ENCODE data around the gene APPL2.

APPL2 gene

GRCh38 chr12:105234197-105234596 is 1.8 kb downstream of the APPL2 start:
- peaks cover 66% of the 10 kb centered on the region for H3K4me1 Mint-ChIP-seq
- peak overlapping the region; percentile 48 for H3K27ac Mint-ChIP-seq

GRCh38 chr12:105233041-105233905 is 2.7 kb downstream of the APPL2 start:
- Mint-ChIP-seq H3K36me3 (peaks cover 6% of the 10 kb centered on the region), H3K4me1 (peaks cover 75% of the 10 kb centered on the region), H3K27me3 (no peaks in the 10 kb centered on the region), H3K9me3 (no peaks in the 10 kb centered on the region), H3K27ac (no peak overlapping the region), H3K4me3 (no peak overlapping the region)

More at GRCh38 chr12:105234197-105234596, 1.8 kb downstream of the APPL2 start:
- Mint-ChIP-seq H3K36me3 (peaks cover 1% of the 10 kb centered on the region), H3K27me3 (no peaks in the 10 kb centered on the region), H3K4me3 (peak overlapping the region; percentile 91), H3K9me3 (no peaks in the 10 kb centered on the region)

DNA sequence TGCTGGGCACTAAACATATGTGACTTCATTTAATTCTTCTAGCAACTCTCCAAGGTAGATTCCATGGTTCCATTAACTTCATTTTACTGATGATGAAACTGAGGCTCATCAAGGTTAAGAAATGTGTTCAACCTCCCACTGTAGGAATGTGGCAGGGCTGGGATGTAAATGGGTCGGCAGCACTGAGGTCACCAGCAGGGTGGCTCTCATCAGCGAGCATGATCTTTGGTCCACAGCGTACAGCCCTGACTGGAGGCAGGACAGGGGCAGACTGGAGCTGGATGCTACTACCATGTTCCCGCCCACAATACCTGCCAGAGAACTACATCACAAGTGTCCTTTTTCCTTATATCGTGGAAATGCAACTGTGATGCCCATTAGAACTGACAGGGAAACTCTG is 4.6 kb downstream of the APPL2 start:
- peaks cover 87% of the 10 kb centered on the region for H3K4me1 Mint-ChIP-seq
- no peaks in the 10 kb centered on the region for H3K27me3 Mint-ChIP-seq
- no peak overlapping the region for H3K4me3 Mint-ChIP-seq
- H3K27ac Mint-ChIP-seq: no peak overlapping the region
- H3K36me3 Mint-ChIP-seq: peaks cover 13% of the 10 kb centered on the region
- H3K9me3 Mint-ChIP-seq: no peaks in the 10 kb centered on the region

- Mint-ChIP-seq H3K27ac (no peak overlapping the region), H3K27me3 (no peaks in the 10 kb centered on the region)
These were observed 6.6 kb downstream of the APPL2 start for GRCh38 chr12:105229371-105229770.

GRCh38 chr12:105228966-105229365 is 7.0 kb downstream of the APPL2 start:
- H3K36me3 Mint-ChIP-seq: peaks cover 16% of the 10 kb centered on the region
- no peak overlapping the region for H3K27ac Mint-ChIP-seq
- peak overlapping the region; percentile 26 for H3K4me3 Mint-ChIP-seq

More at GRCh38 chr12:105229371-105229770, 6.6 kb downstream of the APPL2 start:
- Mint-ChIP-seq H3K4me1 (peaks cover 89% of the 10 kb centered on the region), H3K36me3 (peaks cover 16% of the 10 kb centered on the region), H3K4me3 (no peak overlapping the region), H3K9me3 (no peaks in the 10 kb centered on the region)

DNA sequence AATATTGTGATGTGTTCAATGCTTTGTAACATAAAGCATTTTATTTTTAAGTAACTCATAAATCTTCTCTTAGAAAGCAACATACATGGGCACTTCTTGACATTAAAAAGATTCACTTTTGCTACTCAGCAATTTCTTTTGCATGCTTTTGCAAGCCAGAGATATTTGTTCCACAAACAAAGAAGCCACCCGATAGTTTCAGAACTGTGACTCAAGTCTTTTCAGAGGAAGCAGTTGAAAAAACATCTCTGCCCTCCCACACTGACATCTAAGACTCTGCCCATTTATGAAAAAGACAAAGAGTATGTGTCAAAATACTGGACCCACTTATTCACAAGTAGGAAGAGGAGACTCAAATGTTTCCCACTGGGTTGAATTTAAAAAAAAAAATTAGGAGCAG is 7.5 kb downstream of the APPL2 start:
- H3K36me3 Mint-ChIP-seq: peaks cover 16% of the 10 kb centered on the region
- H3K27me3 Mint-ChIP-seq: no peaks in the 10 kb centered on the region
- H3K4me1 Mint-ChIP-seq: peaks cover 81% of the 10 kb centered on the region

More at GRCh38 chr12:105228966-105229365, 7.0 kb downstream of the APPL2 start:
- no peaks in the 10 kb centered on the region for H3K27me3 Mint-ChIP-seq
- peaks cover 86% of the 10 kb centered on the region for H3K4me1 Mint-ChIP-seq
- no peaks in the 10 kb centered on the region for H3K9me3 Mint-ChIP-seq

DNA sequence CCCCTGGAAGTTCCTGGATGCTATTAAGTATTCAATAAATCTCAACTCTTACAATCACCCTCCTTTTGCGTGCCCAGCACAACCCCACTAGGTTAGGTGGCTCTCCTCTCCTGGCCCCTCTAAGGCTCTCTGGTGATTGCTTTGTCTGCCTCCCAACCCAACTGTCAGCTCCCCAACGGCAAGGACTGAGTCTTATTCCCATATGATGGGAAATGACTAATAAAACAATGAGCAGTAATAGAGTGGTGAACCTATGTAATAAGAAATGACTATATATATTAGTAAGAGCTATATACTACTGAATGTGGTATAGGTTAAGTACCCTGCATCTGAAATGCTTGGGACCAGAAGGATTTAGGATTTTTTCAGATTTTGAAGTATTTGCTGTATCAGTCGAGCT is 8.1 kb downstream of the APPL2 start:
- no peak overlapping the region for H3K27ac Mint-ChIP-seq
- no peaks in the 10 kb centered on the region for H3K9me3 Mint-ChIP-seq
- peaks cover 17% of the 10 kb centered on the region for H3K36me3 Mint-ChIP-seq
- no peaks in the 10 kb centered on the region for H3K27me3 Mint-ChIP-seq
- H3K4me1 Mint-ChIP-seq: peaks cover 81% of the 10 kb centered on the region
- H3K4me3 Mint-ChIP-seq: no peak overlapping the region

More for the DNA sequence above, 7.5 kb downstream of the APPL2 start:
- H3K27ac Mint-ChIP-seq: peak overlapping the region; percentile 35
- H3K4me3 Mint-ChIP-seq: peak overlapping the region; percentile 26
- no peaks in the 10 kb centered on the region for H3K9me3 Mint-ChIP-seq

GRCh38 chr12:105226219-105226618 is 9.8 kb downstream of the APPL2 start:
- H3K27me3 Mint-ChIP-seq: no peaks in the 10 kb centered on the region
- peaks cover 28% of the 10 kb centered on the region for H3K36me3 Mint-ChIP-seq
- H3K9me3 Mint-ChIP-seq: no peaks in the 10 kb centered on the region
- peaks cover 66% of the 10 kb centered on the region for H3K4me1 Mint-ChIP-seq
- H3K4me3 Mint-ChIP-seq: no peak overlapping the region
- H3K27ac Mint-ChIP-seq: no peak overlapping the region

DNA sequence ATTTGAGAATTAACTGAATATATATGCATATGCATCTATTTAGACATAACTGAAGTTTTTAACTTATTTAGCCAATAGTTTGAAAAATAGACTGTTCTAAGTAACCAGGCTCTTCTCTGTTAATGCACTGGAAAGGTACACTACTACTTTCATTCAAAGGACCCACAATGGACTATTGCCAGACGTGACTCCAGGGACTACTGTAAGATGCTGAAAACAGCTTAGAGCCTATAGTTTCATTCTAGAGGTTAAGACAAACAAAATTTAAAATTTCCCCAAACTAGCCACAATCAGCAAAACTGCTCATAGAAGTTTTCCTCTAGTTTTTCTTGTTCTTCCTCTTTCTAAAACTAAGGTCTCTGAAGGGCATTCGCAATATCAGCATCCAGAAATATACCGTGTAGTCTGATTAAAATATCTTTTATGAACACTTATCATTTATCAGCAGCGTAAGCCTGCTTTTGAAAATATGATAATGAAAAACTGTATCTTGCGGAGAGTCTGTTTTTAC is 10.4 kb downstream of the APPL2 start:
- Mint-ChIP-seq H3K4me1 (peaks cover 59% of the 10 kb centered on the region), H3K27me3 (no peaks in the 10 kb centered on the region), H3K27ac (peak overlapping the region; percentile 30), H3K9me3 (no peaks in the 10 kb centered on the region), H3K4me3 (no peak overlapping the region), H3K36me3 (peaks cover 27% of the 10 kb centered on the region)

DNA sequence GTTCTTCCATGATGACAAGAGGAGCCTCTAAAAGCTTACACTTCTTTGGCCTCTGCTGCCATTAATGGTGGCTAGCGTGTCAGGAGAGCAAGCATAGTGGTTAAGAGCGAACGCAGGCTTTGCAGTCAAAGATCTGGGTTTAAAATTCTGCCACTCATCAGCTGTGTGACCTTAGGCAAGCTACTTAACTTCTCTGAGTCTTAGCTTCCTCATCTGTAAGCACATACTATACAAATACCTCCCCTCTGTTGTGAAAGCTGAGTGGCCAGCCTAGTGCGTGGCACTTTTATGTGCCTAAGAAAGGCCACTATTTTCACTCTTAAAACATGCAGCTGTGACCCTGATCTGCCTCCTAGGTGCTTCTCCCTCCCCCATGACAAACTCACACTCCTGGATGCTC is 11.6 kb downstream of the APPL2 start:
- Mint-ChIP-seq H3K4me3 (no peak overlapping the region), H3K9me3 (no peaks in the 10 kb centered on the region), H3K4me1 (peaks cover 48% of the 10 kb centered on the region), H3K27ac (no peak overlapping the region), H3K27me3 (no peaks in the 10 kb centered on the region), H3K36me3 (peaks cover 28% of the 10 kb centered on the region)

DNA sequence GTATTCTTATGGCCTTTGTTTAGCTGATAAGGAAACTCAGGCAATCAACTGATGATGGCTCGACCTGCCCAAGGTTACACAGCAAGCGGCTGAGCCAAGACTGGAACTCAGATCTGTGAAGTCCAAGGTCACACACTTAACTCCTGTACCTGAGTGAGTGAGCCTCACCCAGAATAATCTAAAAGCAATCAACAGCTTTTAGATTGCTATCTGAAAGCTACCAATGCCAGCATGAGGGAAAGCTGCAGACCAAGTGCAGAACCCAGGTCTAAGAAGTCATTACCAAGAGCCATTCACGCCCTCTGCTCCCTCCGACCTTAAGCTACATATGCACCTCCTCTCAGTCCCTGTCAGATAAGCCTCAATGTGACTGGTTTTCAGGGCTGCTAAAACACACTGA is 12.1 kb downstream of the APPL2 start:
- peaks cover 28% of the 10 kb centered on the region for H3K36me3 Mint-ChIP-seq
- no peak overlapping the region for H3K27ac Mint-ChIP-seq
- peaks cover 45% of the 10 kb centered on the region for H3K4me1 Mint-ChIP-seq
- no peaks in the 10 kb centered on the region for H3K27me3 Mint-ChIP-seq
- no peak overlapping the region for H3K4me3 Mint-ChIP-seq
- H3K9me3 Mint-ChIP-seq: no peaks in the 10 kb centered on the region

GRCh38 chr12:105223352-105223845 is 12.6 kb downstream of the APPL2 start:
- Mint-ChIP-seq H3K9me3 (no peaks in the 10 kb centered on the region), H3K4me1 (peaks cover 40% of the 10 kb centered on the region), H3K4me3 (no peak overlapping the region), H3K27me3 (no peaks in the 10 kb centered on the region), H3K36me3 (peaks cover 24% of the 10 kb centered on the region), H3K27ac (no peak overlapping the region)

- H3K36me3 Mint-ChIP-seq: peaks cover 22% of the 10 kb centered on the region
- H3K27ac Mint-ChIP-seq: no peak overlapping the region
- no peak overlapping the region for H3K4me3 Mint-ChIP-seq
- H3K27me3 Mint-ChIP-seq: no peaks in the 10 kb centered on the region
- peaks cover 34% of the 10 kb centered on the region for H3K4me1 Mint-ChIP-seq
- H3K9me3 Mint-ChIP-seq: no peaks in the 10 kb centered on the region
These were observed 13.1 kb downstream of the APPL2 start for GRCh38 chr12:105222726-105223351.

- H3K4me1 Mint-ChIP-seq: peaks cover 29% of the 10 kb centered on the region
- H3K9me3 Mint-ChIP-seq: no peaks in the 10 kb centered on the region
- no peaks in the 10 kb centered on the region for H3K27me3 Mint-ChIP-seq
- no peak overlapping the region for H3K4me3 Mint-ChIP-seq
- peaks cover 17% of the 10 kb centered on the region for H3K36me3 Mint-ChIP-seq
- H3K27ac Mint-ChIP-seq: no peak overlapping the region
These were observed 13.7 kb downstream of the APPL2 start for GRCh38 chr12:105222284-105222655.

DNA sequence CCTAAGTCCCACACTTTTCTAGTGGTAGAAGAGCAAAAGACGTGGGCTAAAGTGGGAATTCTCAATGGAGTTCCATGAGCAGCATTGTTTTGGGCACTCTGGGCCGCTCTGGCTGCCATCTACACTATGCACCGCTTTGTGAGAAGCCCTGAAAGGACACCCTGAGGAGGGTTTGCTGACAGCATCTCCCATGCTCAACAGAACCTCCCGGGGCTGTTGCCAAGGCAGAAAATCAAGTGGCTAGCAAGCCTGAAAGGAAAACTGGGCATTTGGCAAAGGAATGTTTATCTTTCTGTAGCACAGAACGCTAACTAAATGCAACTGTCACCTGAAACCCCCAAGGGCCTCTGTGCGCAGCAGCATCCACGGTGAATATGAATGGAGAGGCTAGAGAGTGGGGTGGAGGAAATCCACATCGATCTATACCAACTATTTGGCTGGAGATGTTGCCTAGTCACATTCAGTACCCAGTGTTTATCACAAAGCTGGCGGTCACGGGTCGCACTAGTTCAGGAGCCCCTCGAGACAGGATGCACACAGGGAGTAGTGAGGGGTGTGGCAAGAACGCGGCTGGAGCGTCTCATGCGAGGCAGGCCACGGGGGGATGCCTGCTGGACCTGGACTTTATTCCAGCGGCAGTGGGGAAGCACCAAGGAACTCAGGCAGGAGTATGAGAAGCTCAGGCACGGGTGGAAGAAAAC is 14.2 kb downstream of the APPL2 start:
- H3K4me3 Mint-ChIP-seq: no peak overlapping the region
- H3K36me3 Mint-ChIP-seq: peaks cover 19% of the 10 kb centered on the region
- H3K27me3 Mint-ChIP-seq: no peaks in the 10 kb centered on the region
- H3K4me1 Mint-ChIP-seq: peaks cover 26% of the 10 kb centered on the region
- no peak overlapping the region for H3K27ac Mint-ChIP-seq
- no peaks in the 10 kb centered on the region for H3K9me3 Mint-ChIP-seq
